B cell (primary cell): ENCODE measurements around the gene NBEA. TPM values are rescaled to one million over a fixed set of nuclear protein-coding genes. Genes with fewer than 3 reads are reported as not detected.

ENCODE experiments used
- ATAC-seq: fragments of 200-7000 bp; cut with Tn5 transposase; one replicate; pipeline ENCODE4 v1.10.0; 2021; ENCODE audit warnings: low read depth, mild to moderate bottlenecking, moderate number of reproducible peaks, moderate library complexity
- CTCF ChIA-PET: fragments of 350-600 bp; sonication (Branson Sonifier 250); formaldehyde crosslinking; loops from one replicate; lab custom pipeline; 2021; ENCODE audit warnings: antibody characterized with exemption, inconsistent platforms; lab: Charles Lee
- POLR2A ChIA-PET: fragments of 350-600 bp; sonication (Branson Sonifier 250); formaldehyde crosslinking; loops from one replicate; lab custom pipeline; 2021; ENCODE audit warnings: antibody characterized with exemption; lab: Charles Lee
- DNase-seq: peaks from one replicate; pipeline ENCODE4 v3.0.0; 2013
- H2AFZ ChIP-seq: 2 replicates; pipeline ENCODE4 v1.6.1; 2012; ENCODE audit warnings: mild to moderate bottlenecking, low read depth, low read length; ENCODE audit not compliant: insufficient read depth, poor library complexity, severe bottlenecking
- H3K27ac ChIP-seq, 2 donors: 1 replicate in 1 of 2; 2 replicates in 1 of 2; pipeline ENCODE4 v1.5.1; 2012 to 2013; ENCODE audit warnings: low read length in 2 of 2, mild to moderate bottlenecking in 2 of 2, moderate library complexity in 1 of 2
- H3K27me3 ChIP-seq, 4 experiments: fragments of 200-600 bp in 1 of 4; sonication (generic) in 1 of 4; replicated peaks in 1 of 4; 1 replicate in 2 of 4; 2 replicates in 2 of 4; pipeline versions ENCODE4 v1.6.1 to v1.7.0; 2013 to 2016; ENCODE audit warnings: low read length in 3 of 4, mild to moderate bottlenecking in 2 of 4, mixed read lengths in 1 of 4, moderate library complexity in 1 of 4; ENCODE audit not compliant: insufficient read depth in 4 of 4, control insufficient read depth in 3 of 4; ENCODE audit errors: control extremely low read depth in 1 of 4
- H3K36me3 ChIP-seq, 2 experiments: replicated peaks in 1 of 2; 1 replicate in 1 of 2; 2 replicates in 1 of 2; pipeline versions ENCODE4 v1.6.1 to v1.7.1; 2013; ENCODE audit warnings: low read length in 1 of 2; ENCODE audit not compliant: insufficient read depth in 2 of 2, control insufficient read depth in 1 of 2; ENCODE audit errors: control extremely low read depth in 1 of 2, extremely low read depth in 1 of 2
- H3K4me1 ChIP-seq, 2 donors: fragments of 200-600 bp in 1 of 2; sonication (generic) in 1 of 2; 1 replicate in 1 of 2; 2 replicates in 1 of 2; pipeline versions ENCODE4 v1.5.1 to v1.6.1; 2013 to 2017; ENCODE audit warnings: low read length in 2 of 2; ENCODE audit not compliant: control insufficient read depth in 2 of 2, insufficient read depth in 2 of 2
- H3K4me2 ChIP-seq: replicated peaks from 2 replicates; pipeline ENCODE3; 2012; ENCODE audit warnings: mild to moderate bottlenecking, low read depth, low read length; ENCODE audit not compliant: poor library complexity, severe bottlenecking
- H3K4me3 ChIP-seq, 5 experiments: fragments of 200-600 bp in 1 of 5; sonication (generic) in 1 of 5; 1 replicate in 3 of 5; 2 replicates in 2 of 5; pipeline versions ENCODE4 v1.5.1 to v1.7.0; 2011 to 2016; ENCODE audit warnings: low read length in 4 of 5, mild to moderate bottlenecking in 4 of 5, low read depth in 2 of 5, control low read depth in 1 of 5, moderate library complexity in 1 of 5; ENCODE audit not compliant: insufficient read depth in 1 of 5; ENCODE audit errors: control extremely low read depth in 1 of 5, extremely low read depth in 1 of 5
- H3K79me2 ChIP-seq: fragments of 200-600 bp; sonication (generic); one replicate; pipeline ENCODE4 v1.6.0; 2016; ENCODE audit warnings: low read length; ENCODE audit not compliant: control insufficient read depth, insufficient read depth
- H3K9ac ChIP-seq: fragments of 200-600 bp; sonication (generic); 2 replicates; pipeline ENCODE4 v1.6.1; 2017; ENCODE audit warnings: mild to moderate bottlenecking, low read length, moderate library complexity
- H3K9me3 ChIP-seq, 3 donors: one replicate each; pipeline versions ENCODE4 v1.6.1 to v1.7.1; 2013; ENCODE audit warnings: low read length in 2 of 3; ENCODE audit not compliant: control insufficient read depth in 2 of 3, insufficient read depth in 1 of 3; ENCODE audit errors: control extremely low read depth in 1 of 3
- H4K20me1 ChIP-seq: 2 replicates; pipeline ENCODE4 v1.6.0; 2012; ENCODE audit warnings: mild to moderate bottlenecking, low read length; ENCODE audit not compliant: insufficient read depth, control insufficient read depth, poor library complexity, severe bottlenecking
- H3K27ac Mint-ChIP-seq: one replicate; pipeline ENCODE4 v1.8.0; 2021; ENCODE audit warnings: mixed read lengths
- H3K27me3 Mint-ChIP-seq: one replicate; pipeline ENCODE4 v1.8.0; 2021; ENCODE audit warnings: mixed read lengths
- H3K4me1 Mint-ChIP-seq: one replicate; pipeline ENCODE4 v1.8.0; 2021; ENCODE audit warnings: mixed read lengths
- H3K4me3 Mint-ChIP-seq: one replicate; pipeline ENCODE4 v1.8.0; 2021; ENCODE audit warnings: mixed read lengths
- H3K9me3 Mint-ChIP-seq: one replicate; pipeline ENCODE4 v1.8.0; 2022; ENCODE audit warnings: mixed read lengths; ENCODE audit not compliant: insufficient read depth
- CTCF ChIP-seq: fragments of 200-600 bp; IDR thresholded peaks from one replicate; pipeline ENCODE4 v1.8.0; 2022; ENCODE audit warnings: antibody characterized with exemption, mild to moderate bottlenecking
- EZH2 ChIP-seq: IDR thresholded peaks from 2 replicates; pipeline ENCODE4 v1.6.1; 2012; ENCODE audit warnings: borderline replicate concordance, low read depth, mild to moderate bottlenecking, moderate library complexity, low read length; ENCODE audit not compliant: insufficient read depth, poor library complexity, severe bottlenecking
- WGBS: methylation state at CpG from one replicate; pipeline ENCODE4 v1.1.5; 2013; ENCODE audit warnings: missing lambda C conversion rate; ENCODE audit not compliant: insufficient coverage; 5-methylcytosine and 5-hydroxymethylcytosine counted together
- intact Hi-C: fragments of 100-400 bp; cut with micrococcal nuclease; formaldehyde crosslinking; loops from one replicate; pipeline ENCODE4 v1.10.0; 2022
- polyA plus RNA-seq: library from polyadenylated mRNA; depleted of rRNA; stranded (reverse); fragments of >200 nt; gene quantifications from 2 replicates; pipeline ENCODE4 v1.2.3, GENCODE V29; 2012
- total RNA-seq, 2 donors: library from RNA; stranded (reverse); fragments of 120-200 nt in 1 of 2; gene quantifications; 1 replicate in 1 of 2; 2 replicates in 1 of 2; pipeline versions ENCODE4 v1.2.3 to v1.2.4, GENCODE V29; 2013 to 2022

NBEA gene
- total and polyA plus RNA-seq, 2 donors (not counting 1 experiment from before 2014, with no cell fraction given) = 1.5 to 10.7 TPM

- ChIA-PET CTCF (no interaction called here), POLR2A (no interaction called here)
- no peaks in the 10 kb centered on the region for H3K27me3 ChIP-seq
- H3K4me1 ChIP-seq = no peaks in the 10 kb centered on the region
- TF ChIP-seq CTCF (no peak), EZH2 (no peak)
- no peak overlapping the region for H2AFZ ChIP-seq
- no peaks in the 10 kb centered on the region for H3K9me3 ChIP-seq
- DNase-seq = no peak
- Mint-ChIP-seq H3K4me3 (no peak overlapping the region), H3K4me1 (no peaks in the 10 kb centered on the region), H3K9me3 (no peaks in the 10 kb centered on the region), H3K27me3 (no peaks in the 10 kb centered on the region), H3K27ac (no peak overlapping the region)
- no peaks in the 10 kb centered on the region for H3K36me3 ChIP-seq
- H3K79me2 ChIP-seq = no peaks in the 10 kb centered on the region
- no peak overlapping the region for H3K9ac ChIP-seq
- H4K20me1 ChIP-seq = no peaks in the 10 kb centered on the region
- H3K4me2 ChIP-seq = no peak overlapping the region
- no peak for ATAC-seq
- no peak overlapping the region for H3K27ac ChIP-seq
- no peak overlapping the region for H3K4me3 ChIP-seq
- intact Hi-C loops = no loop called here
Measured at GRCh38 chr13:35131471-35131870, 189.4 kb downstream of the NBEA start.

- no peaks in the 10 kb centered on the region for H3K4me1 ChIP-seq
- H3K9me3 ChIP-seq = no peaks in the 10 kb centered on the region
- no peaks in the 10 kb centered on the region for H3K4me1 Mint-ChIP-seq
- H4K20me1 ChIP-seq = no peaks in the 10 kb centered on the region
- no peaks in the 10 kb centered on the region for H3K27me3 Mint-ChIP-seq
- H3K27ac Mint-ChIP-seq = no peak overlapping the region
- no peak overlapping the region for H3K4me3 ChIP-seq
- TF ChIP-seq CTCF = no peak
- no peak for DNase-seq
- no peak for ATAC-seq
- no CpG with 5 or more reads among the region's 2 CpGs for WGBS
- no peaks in the 10 kb centered on the region for H3K36me3 ChIP-seq
- H3K9me3 Mint-ChIP-seq = no peaks in the 10 kb centered on the region
- ChIA-PET CTCF (no interaction called here), POLR2A (no interaction called here)
- no peak overlapping the region for H3K27ac ChIP-seq
- no peak overlapping the region for H3K4me3 Mint-ChIP-seq
- intact Hi-C loops = no loop called here
- no peaks in the 10 kb centered on the region for H3K79me2 ChIP-seq
- no peak overlapping the region for H3K4me2 ChIP-seq
- no peaks in the 10 kb centered on the region for H3K27me3 ChIP-seq
- H2AFZ ChIP-seq = no peak overlapping the region
- H3K9ac ChIP-seq = no peak overlapping the region
Measured at GRCh38 chr13:35136585-35136984, 194.5 kb downstream of the NBEA start.
